HG02943 (cell line): ENCODE data around the gene MYOCD.

Source experiments
- ATAC-seq: cut with Tn5 transposase; IDR thresholded peaks from one replicate; pipeline ENCODE4 v1.9.1; 2021; ENCODE audit warnings: mild to moderate bottlenecking, low read depth, moderate library complexity; ENCODE audit not compliant: unreplicated experiment

MYOCD gene

GRCh38 chr17:12709063-12709462 is 43.4 kb downstream of the MYOCD start:
- no peak for ATAC-seq

- ATAC-seq, result no peak
These were observed 46.7 kb downstream of the MYOCD start for GRCh38 chr17:12712415-12712814.

- no peak for ATAC-seq
These were observed 47.3 kb downstream of the MYOCD start for GRCh38 chr17:12712941-12713340.

- ATAC-seq, result no peak
These were observed 54.3 kb downstream of the MYOCD start for GRCh38 chr17:12719948-12720347.

GRCh38 chr17:12721581-12721980 is 55.9 kb downstream of the MYOCD start:
- ATAC-seq, result no peak

- no peak for ATAC-seq
These were observed 56.6 kb downstream of the MYOCD start for GRCh38 chr17:12722282-12722681.

GRCh38 chr17:12726131-12726530 is 60.4 kb downstream of the MYOCD start:
- no peak for ATAC-seq

- ATAC-seq, result no peak
These were observed 61.5 kb downstream of the MYOCD start for GRCh38 chr17:12727076-12727760.

- no peak for ATAC-seq
These were observed 62.2 kb downstream of the MYOCD start for GRCh38 chr17:12727881-12728280.

- no peak for ATAC-seq
These were observed 63.4 kb downstream of the MYOCD start for GRCh38 chr17:12729086-12729485.

GRCh38 chr17:12730421-12730820 is 64.7 kb downstream of the MYOCD start:
- no peak for ATAC-seq

- no peak for ATAC-seq
These were observed 65.3 kb downstream of the MYOCD start for GRCh38 chr17:12730931-12731521.

GRCh38 chr17:12731839-12732238 is 66.1 kb downstream of the MYOCD start:
- ATAC-seq, result no peak

- ATAC-seq, result no peak
These were observed 66.7 kb downstream of the MYOCD start for GRCh38 chr17:12732366-12732765.

GRCh38 chr17:12734926-12735325 is 69.2 kb downstream of the MYOCD start:
- no peak for ATAC-seq

- no peak for ATAC-seq
These were observed 69.8 kb downstream of the MYOCD start for GRCh38 chr17:12735517-12735916.

- ATAC-seq, result no peak
These were observed 70.8 kb downstream of the MYOCD start for GRCh38 chr17:12736526-12736925.

GRCh38 chr17:12737740-12738469 is 72.2 kb downstream of the MYOCD start:
- no peak for ATAC-seq

GRCh38 chr17:12738624-12739023 is 72.9 kb downstream of the MYOCD start:
- no peak for ATAC-seq

- no peak for ATAC-seq
These were observed 73.8 kb downstream of the MYOCD start for GRCh38 chr17:12739500-12739899.

GRCh38 chr17:12743046-12743445 is 77.4 kb downstream of the MYOCD start:
- ATAC-seq, result no peak

- no peak for ATAC-seq
These were observed 78.6 kb downstream of the MYOCD start for GRCh38 chr17:12744298-12744697.
